Measurements from ENCODE around the gene BRMS1. TPM values are rescaled to one million over a fixed set of nuclear protein-coding genes. Genes with fewer than 3 reads are reported as not detected.

BRMS1 gene
- total RNA-seq, 1 experiment from 2014 or later = 123 TPM

DNA sequence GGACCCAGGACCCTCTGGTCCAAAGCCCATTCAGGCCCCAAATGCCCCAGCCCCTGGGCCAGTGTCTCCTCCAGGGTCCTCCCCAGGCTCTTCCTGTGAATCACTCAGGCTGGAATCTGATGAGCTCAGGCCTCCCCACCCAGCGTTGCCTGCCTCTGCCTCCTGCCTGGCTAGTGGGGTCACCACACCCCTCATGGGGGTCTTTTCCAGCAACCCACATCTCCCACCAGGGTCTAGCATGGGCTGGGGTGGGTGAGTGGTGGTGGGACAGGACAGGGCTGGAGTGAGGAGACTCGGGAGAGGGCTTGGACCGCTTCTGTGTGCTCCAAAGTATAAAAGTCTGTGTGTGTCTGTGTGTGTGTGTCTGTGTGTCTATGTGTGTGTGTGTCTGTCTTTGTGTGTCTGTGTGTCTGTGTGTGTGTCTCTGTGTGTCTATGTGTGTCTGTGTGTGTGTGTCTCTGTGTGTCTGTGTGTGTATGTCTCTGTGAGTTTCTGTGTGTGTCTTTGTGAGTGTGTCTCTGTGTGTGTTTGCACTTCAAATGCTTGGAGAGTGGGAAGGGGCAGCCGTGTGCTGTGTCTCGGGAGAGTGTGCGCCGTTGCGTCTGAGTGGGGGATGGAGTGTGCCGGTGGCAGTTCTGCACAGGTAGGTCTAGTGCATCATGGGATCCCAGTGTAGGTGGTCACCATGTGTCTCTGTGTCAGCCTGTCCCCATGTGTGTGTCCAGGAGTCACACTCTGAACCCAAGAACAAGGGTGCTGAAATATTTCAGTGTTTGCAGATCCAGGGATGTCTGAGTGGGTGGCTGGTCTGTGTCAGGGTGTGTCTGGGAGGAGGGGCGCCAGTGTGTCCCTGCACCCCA, 17.5 kb downstream of the BRMS1 start:
- no TSS peak for BruUV-seq (replicated peaks)
- Histone ChIP-seq H3K36me3 (ENCODE audit: low read depth, low read length) (peaks cover 4% of the 10 kb centered on the region; the same call in 1 of the 2 replicates), H3K4me2 (ENCODE audit: low read length) (peak overlapping the region; percentile 42), H3K9me2 (replicated peaks; ENCODE audit: low read length) (no peaks in the 10 kb centered on the region), H4K20me1 (ENCODE audit: low read length) (no peaks in the 10 kb centered on the region), H3K9ac (ENCODE audit: low read length) (no peak overlapping the region), H3K4me1 (ENCODE audit: insufficient read depth, low read length) (peaks cover 23% of the 10 kb centered on the region), H3K27me3 (ENCODE audit: low read length) (no peaks in the 10 kb centered on the region), H3K27ac (ENCODE audit: low read length) (peak overlapping the region; percentile 37), H3K4me3 (ENCODE audit: low read length) (no peak overlapping the region), H3K9me3 (ENCODE audit: low read length) (no peaks in the 10 kb centered on the region), H3F3A (ENCODE audit: low read length, unreplicated experiment) (no peaks in the 10 kb centered on the region), H2AFZ (ENCODE audit: low read length) (peak overlapping the region; percentile 76), H3K79me2 (ENCODE audit: low read length) (no peaks in the 10 kb centered on the region)
- DNase-seq = peak; percentile 59
- intact Hi-C loops (cut with micrococcal nuclease) = loop anchor here (1.0 kb wide), 2 partner anchors 15 to 62 kb away; no protein-coding TSS in a partner anchor
- POLR2A ChIA-PET (ENCODE audit: unreplicated experiment) = interaction anchor here (0.5 to 1.1 kb wide), 3 partner anchors 8 to 71 kb away, joined by 3 to 9 read pairs (median 4); no protein-coding TSS in a partner anchor
- peak; percentile 53 for ATAC-seq
- CTCF ChIA-PET = interaction anchor here (1.0 to 1.3 kb wide), 2 partner anchors 15 to 16 kb away, joined by 14 to 22 read pairs; no protein-coding TSS in a partner anchor
- TF ChIP-seq EZH2 (IDR thresholded peaks at IDR 0.05; ENCODE audit: low read length, unreplicated experiment) = no peak
- no peak for TF ChIP-seq EZH2phosphoT487 (IDR thresholded peaks at IDR 0.05; ENCODE audit: borderline replicate concordance, low read length)
- TF ChIP-seq, protein P1, sequence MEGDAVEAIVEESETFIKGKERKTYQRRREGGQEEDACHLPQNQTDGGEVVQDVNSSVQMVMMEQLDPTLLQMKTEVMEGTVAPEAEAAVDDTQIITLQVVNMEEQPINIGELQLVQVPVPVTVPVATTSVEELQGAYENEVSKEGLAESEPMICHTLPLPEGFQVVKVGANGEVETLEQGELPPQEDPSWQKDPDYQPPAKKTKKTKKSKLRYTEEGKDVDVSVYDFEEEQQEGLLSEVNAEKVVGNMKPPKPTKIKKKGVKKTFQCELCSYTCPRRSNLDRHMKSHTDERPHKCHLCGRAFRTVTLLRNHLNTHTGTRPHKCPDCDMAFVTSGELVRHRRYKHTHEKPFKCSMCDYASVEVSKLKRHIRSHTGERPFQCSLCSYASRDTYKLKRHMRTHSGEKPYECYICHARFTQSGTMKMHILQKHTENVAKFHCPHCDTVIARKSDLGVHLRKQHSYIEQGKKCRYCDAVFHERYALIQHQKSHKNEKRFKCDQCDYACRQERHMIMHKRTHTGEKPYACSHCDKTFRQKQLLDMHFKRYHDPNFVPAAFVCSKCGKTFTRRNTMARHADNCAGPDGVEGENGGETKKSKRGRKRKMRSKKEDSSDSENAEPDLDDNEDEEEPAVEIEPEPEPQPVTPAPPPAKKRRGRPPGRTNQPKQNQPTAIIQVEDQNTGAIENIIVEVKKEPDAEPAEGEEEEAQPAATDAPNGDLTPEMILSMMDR (conservative IDR thresholded peaks at IDR 0.05; ENCODE audit: low read depth, low read length) = no peak

DNA sequence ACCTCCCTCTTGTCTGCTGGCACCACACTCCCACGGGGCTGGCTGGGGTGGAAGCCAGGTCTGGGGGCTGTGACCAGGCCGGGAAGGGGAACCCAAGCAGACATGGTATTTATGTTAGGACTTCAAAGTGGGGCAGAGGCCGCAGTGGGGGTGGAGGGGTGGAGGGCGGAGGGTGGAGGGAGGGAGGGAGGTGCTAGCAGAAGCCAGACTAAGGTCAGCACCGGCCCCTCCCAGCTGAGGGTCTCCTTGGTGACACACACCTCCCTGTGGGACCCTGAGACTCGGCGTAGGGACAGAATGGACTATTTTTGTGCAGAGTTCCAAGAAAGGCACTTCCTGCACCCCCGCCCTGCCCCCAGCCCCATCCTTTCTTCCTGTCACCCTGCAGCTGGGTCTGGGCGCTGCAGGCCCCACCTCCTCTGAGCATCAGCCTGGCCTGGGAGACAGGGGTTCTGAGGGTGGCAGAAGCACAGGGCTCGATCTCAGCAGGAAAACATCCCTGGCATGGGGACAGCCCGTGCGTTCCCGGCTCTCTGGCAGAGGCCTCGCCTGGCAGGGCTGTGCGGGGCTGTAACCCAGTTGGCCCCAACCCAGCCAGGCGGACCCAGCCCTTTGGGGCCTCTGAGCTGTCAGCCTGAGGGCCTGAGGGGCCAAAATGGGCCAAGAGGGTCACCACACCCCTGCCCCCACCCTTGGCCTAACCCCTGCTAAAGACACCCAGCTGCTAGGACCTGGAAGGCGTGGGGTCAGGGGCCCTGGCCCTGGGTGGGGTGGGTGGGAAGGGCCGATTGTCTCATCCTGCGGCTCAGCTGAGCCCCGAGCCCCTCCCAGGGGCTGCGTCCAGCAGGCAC, 18.4 kb downstream of the BRMS1 start:
- H3K4me3 ChIP-seq (ENCODE audit: low read length) = no peak overlapping the region
- H4K20me1 ChIP-seq (ENCODE audit: low read length) = no peaks in the 10 kb centered on the region
- peak; percentile 9; the same call in 1 of the 2 replicates for ATAC-seq
- TF ChIP-seq EZH2 (IDR thresholded peaks at IDR 0.05; ENCODE audit: low read length, unreplicated experiment) (no peak), EZH2phosphoT487 (IDR thresholded peaks at IDR 0.05; ENCODE audit: borderline replicate concordance, low read length) (no peak)
- TF ChIP-seq, protein P1 (conservative IDR thresholded peaks at IDR 0.05; ENCODE audit: low read depth, low read length) = no peak
- H3K9ac ChIP-seq (ENCODE audit: low read length) = no peak overlapping the region
- H3K79me2 ChIP-seq (ENCODE audit: low read length) = no peaks in the 10 kb centered on the region
- DNase-seq = peak; percentile 36
- intact Hi-C loops (cut with micrococcal nuclease) = no loop called here
- no peaks in the 10 kb centered on the region for H3K27me3 ChIP-seq (ENCODE audit: low read length)
- peaks cover 23% of the 10 kb centered on the region for H3K4me1 ChIP-seq (ENCODE audit: insufficient read depth, low read length)
- H3K9me2 ChIP-seq (replicated peaks; ENCODE audit: low read length) = no peaks in the 10 kb centered on the region
- H3K27ac ChIP-seq (ENCODE audit: low read length) = 0 out of 2 replicates have a peak overlapping the region, but pooled peaks have one; percentile 37
- POLR2A ChIA-PET (ENCODE audit: unreplicated experiment) = interaction anchor here (0.5 to 1.1 kb wide), 2 partner anchors 14 to 72 kb away, joined by 4 to 9 read pairs; no protein-coding TSS in a partner anchor
- no peaks in the 10 kb centered on the region for H3K36me3 ChIP-seq (ENCODE audit: low read depth, low read length)
- H3K9me3 ChIP-seq (ENCODE audit: low read length) = no peaks in the 10 kb centered on the region
- H3K4me2 ChIP-seq (ENCODE audit: low read length) = peak overlapping the region; percentile 42; the same call in 1 of the 2 replicates
- no TSS peak for BruUV-seq (replicated peaks)
- H3F3A ChIP-seq (ENCODE audit: low read length, unreplicated experiment) = no peaks in the 10 kb centered on the region
- CTCF ChIA-PET = interaction anchor here (1.0 to 1.3 kb wide), 2 partner anchors 14 to 15 kb away, joined by 14 to 22 read pairs; no protein-coding TSS in a partner anchor
- H2AFZ ChIP-seq (ENCODE audit: low read length) = peak overlapping the region; percentile 76

All from PC-3 (cell line).